ENCODE results near the gene LHCGR.

LHCGR gene

DNA sequence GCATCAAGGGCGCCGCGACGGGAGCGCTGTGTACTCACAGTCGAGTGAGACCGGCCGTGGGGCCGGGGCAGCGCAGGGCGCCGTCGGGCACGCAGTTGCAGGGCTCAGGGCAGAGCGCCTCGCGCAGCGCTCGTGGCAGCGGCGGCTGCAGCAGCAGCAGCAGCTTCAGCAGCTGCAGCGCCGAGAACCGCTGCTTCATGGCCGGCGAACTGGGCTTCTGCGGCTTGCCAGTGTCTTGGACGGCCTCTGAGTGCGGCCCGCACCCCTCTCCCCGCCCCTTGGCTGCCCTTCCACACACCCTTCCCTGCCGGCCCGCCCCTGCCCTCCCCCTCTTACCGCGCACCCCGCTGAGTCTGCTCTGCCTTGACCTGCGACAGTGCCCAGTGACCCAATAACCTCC is at the start of gene LHCGR:
Gene LHCGR (minus strand): TSS at position 252 of the 400 bp plus-strand sequence. CDS start 53 bp downstream, at position 199.
- TF ChIP-seq, protein P1, sequence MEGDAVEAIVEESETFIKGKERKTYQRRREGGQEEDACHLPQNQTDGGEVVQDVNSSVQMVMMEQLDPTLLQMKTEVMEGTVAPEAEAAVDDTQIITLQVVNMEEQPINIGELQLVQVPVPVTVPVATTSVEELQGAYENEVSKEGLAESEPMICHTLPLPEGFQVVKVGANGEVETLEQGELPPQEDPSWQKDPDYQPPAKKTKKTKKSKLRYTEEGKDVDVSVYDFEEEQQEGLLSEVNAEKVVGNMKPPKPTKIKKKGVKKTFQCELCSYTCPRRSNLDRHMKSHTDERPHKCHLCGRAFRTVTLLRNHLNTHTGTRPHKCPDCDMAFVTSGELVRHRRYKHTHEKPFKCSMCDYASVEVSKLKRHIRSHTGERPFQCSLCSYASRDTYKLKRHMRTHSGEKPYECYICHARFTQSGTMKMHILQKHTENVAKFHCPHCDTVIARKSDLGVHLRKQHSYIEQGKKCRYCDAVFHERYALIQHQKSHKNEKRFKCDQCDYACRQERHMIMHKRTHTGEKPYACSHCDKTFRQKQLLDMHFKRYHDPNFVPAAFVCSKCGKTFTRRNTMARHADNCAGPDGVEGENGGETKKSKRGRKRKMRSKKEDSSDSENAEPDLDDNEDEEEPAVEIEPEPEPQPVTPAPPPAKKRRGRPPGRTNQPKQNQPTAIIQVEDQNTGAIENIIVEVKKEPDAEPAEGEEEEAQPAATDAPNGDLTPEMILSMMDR (conservative IDR thresholded peaks at IDR 0.05; ENCODE audit: low read depth) = no peak
- no peak within 1 kb of the TSS for H3K27ac ChIP-seq
- POLR2A ChIA-PET (ENCODE audit: low non-redundant PET) = no interaction called here
- no peak for DNase-seq (ENCODE audit: low spot score)
- CTCF ChIA-PET = no interaction called here

DNA sequence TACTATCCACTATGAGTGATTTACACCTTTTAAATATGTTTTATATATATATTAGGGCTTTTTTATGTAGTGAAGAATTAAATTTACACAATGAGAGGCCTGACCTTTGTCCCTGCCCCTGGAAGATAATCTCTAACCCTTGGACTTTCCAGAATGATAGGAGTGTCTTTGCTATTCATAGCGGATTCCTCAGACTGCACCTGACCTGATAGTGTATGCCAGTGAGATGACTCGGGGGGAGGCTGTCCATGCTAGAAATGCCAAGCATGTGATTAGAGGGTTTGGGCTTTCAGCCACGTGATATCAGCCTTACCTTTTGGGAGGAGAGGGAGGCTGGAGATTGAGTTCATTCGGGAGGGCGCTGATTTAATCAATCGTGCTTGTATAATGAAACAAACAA is 44.1 kb upstream of the LHCGR start:
- POLR2A ChIA-PET (ENCODE audit: low non-redundant PET) = no interaction called here
- DNase-seq (ENCODE audit: low spot score) = no peak
- CTCF ChIA-PET = no interaction called here
- no peak overlapping the region for H3K27ac ChIP-seq
- TF ChIP-seq, protein P1 (conservative IDR thresholded peaks at IDR 0.05; ENCODE audit: low read depth) = no peak

DNA sequence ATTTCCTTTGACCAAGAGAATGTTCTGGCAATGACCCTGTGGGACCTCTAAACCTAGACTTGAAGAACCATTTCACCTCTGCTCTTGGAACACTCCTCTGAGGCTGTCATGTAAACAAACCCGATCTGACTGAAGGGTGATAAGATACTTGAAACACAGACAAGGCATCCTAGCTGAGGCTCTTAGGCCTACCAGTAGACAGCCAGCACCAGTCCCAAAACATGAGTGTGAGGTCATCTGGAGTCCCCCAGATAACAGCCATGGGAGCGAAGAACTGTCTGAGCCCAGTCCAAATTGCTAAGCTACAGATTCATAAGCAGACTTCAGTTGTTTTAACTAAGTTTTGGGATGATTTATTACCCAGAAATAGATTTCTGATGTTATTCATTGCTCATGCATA is 39.5 kb upstream of the LHCGR start:
- TF ChIP-seq, protein P1 (conservative IDR thresholded peaks at IDR 0.05; ENCODE audit: low read depth) = no peak
- no peak overlapping the region for H3K27ac ChIP-seq
- DNase-seq (ENCODE audit: low spot score) = no peak
- ChIA-PET POLR2A (ENCODE audit: low non-redundant PET) (no interaction called here), CTCF (no interaction called here)

DNA sequence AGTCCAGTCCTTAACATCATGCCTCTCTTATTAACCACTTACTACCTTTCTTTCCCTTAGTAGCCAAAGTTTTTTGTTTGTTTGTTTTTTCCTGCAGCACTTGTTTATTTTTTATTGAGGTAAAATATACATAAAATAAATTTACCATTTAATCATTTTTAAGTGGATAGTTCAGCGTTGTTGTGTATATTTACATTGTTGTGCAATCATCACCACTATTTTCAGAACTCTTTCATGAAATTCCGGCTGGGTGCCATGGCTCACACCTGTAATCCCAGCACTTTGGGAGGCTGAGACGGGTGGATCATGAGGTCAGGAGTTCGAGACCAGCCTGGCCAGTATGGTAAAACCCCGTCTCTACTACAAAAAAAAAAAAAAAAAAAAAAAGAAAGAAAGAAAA is 38.1 kb upstream of the LHCGR start:
- CTCF ChIA-PET = interaction anchor here (0.6 kb wide), 1 partner anchor 60 kb away, joined by 5 read pairs; no protein-coding TSS in a partner anchor
- TF ChIP-seq, protein P1 (conservative IDR thresholded peaks at IDR 0.05; ENCODE audit: low read depth) = no peak
- no peak overlapping the region for H3K27ac ChIP-seq
- POLR2A ChIA-PET (ENCODE audit: low non-redundant PET) = no interaction called here
- DNase-seq (ENCODE audit: low spot score) = no peak

DNA sequence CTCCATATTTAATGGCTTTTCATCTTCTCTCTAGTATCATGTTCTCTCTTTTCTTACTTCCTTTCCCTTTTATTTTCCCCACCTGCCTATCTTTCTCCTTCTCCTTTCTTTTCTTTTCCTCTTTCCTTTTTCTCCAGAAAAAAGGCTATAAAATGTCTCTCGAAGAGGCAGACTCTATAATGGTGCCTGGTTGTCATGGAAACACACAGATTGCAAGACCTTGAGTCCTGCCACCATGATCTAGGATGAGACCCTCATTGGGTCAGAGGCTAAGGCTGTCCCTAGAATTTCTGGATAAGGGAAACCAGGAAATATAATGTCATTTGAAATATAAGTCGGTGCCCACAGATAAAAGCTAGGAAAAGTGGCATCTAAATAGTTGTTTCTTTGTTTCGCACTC is 36.5 kb upstream of the LHCGR start:
- CTCF ChIA-PET = no interaction called here
- DNase-seq (ENCODE audit: low spot score) = no peak
- H3K27ac ChIP-seq = no peak overlapping the region
- POLR2A ChIA-PET (ENCODE audit: low non-redundant PET) = no interaction called here
- TF ChIP-seq, protein P1 (conservative IDR thresholded peaks at IDR 0.05; ENCODE audit: low read depth) = no peak

DNA sequence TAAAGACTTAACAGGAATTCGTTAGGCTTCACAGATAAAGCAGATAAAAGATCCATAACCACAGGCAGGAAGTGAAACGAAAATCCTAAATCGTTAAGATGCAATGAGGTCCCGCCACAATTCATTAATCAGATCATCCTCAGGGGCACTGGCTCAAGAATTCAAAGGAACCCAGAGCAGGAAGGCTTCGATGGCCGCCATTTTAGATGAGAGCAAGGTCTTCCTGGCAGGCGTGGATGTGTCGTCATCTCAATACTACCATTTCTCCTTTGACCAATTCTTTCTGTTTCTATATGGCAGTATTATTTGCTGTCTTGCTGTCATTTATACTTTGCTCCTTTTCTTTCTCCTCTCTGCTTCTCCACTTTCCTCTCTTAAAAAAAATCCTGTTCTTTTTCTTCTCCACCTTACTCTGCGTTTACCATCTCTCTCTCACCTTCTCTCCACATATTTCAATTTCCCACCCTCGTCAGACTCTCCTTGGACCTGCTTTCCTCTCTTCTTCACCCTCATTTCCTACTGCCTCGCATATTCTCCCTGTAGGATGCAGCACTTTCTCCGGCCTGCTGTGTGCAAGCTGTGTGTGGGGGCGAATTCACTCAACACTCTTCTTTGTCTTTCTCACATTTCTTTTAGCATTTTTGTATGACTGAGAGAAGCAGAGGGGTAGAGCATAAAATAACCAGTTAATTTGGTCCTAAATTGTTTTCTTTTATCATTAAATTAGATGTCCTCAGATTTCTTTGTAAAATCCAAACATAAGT is 35.1 kb upstream of the LHCGR start:
- no peak overlapping the region for H3K27ac ChIP-seq
- DNase-seq (ENCODE audit: low spot score) = no peak
- CTCF ChIA-PET = no interaction called here
- POLR2A ChIA-PET (ENCODE audit: low non-redundant PET) = no interaction called here
- TF ChIP-seq, protein P1 (conservative IDR thresholded peaks at IDR 0.05; ENCODE audit: low read depth) = no peak
